ENCODE measurements around the gene SH3GL2.

The SH3GL2 gene

GRCh38 chr9:17810728-17811571, 232.1 kb downstream of the SH3GL2 start:
- DNase-seq (ENCODE audit: low spot score), result peak; percentile 60

GRCh38 chr9:17813798-17814197, 234.9 kb downstream of the SH3GL2 start:
- DNase-seq (ENCODE audit: low spot score), result no peak

GRCh38 chr9:17816431-17817027, 237.7 kb downstream of the SH3GL2 start:
- no peak for DNase-seq (ENCODE audit: low spot score)

- peak; percentile 20 for DNase-seq (ENCODE audit: low spot score)
These were observed 245.3 kb downstream of the SH3GL2 start for GRCh38 chr9:17824191-17824590.

- no peak for DNase-seq (ENCODE audit: low spot score)
These were observed 245.9 kb downstream of the SH3GL2 start for GRCh38 chr9:17824616-17825264.

- DNase-seq (ENCODE audit: low spot score), result no peak
These were observed 246.4 kb downstream of the SH3GL2 start for GRCh38 chr9:17825265-17825659.

GRCh38 chr9:17829064-17829463, 250.2 kb downstream of the SH3GL2 start:
- DNase-seq (ENCODE audit: low spot score), result no peak

- no peak for DNase-seq (ENCODE audit: low spot score)
These were observed 251.0 kb downstream of the SH3GL2 start for GRCh38 chr9:17829812-17830385.

- no peak for DNase-seq (ENCODE audit: low spot score)
These were observed 253.9 kb downstream of the SH3GL2 start for GRCh38 chr9:17832812-17833211.

GRCh38 chr9:17833846-17834245, 255.0 kb downstream of the SH3GL2 start:
- no peak for DNase-seq (ENCODE audit: low spot score)

GRCh38 chr9:17837965-17838364, 259.1 kb downstream of the SH3GL2 start:
- no peak for DNase-seq (ENCODE audit: low spot score)

GRCh38 chr9:17839776-17840175, 260.9 kb downstream of the SH3GL2 start:
- no peak for DNase-seq (ENCODE audit: low spot score)

GRCh38 chr9:17843236-17843635, 264.4 kb downstream of the SH3GL2 start:
- DNase-seq (ENCODE audit: low spot score), result no peak

All from AG20443 (cell line).